Measurements from ENCODE around the gene GMNN.

GRCh38 chr6:24775520-24776058 lies 852 bp downstream of the GMNN start:
- TF ChIP-seq CTCF (IDR thresholded peaks at IDR 0.05) (no peak), POLR2A (IDR thresholded peaks at IDR 0.05) (no peak)

Measured in tibial nerve (tissue), 3 donors.